ENCODE results near the gene IER5L. TPM values are rescaled to one million over a fixed set of nuclear protein-coding genes. Genes with fewer than 3 reads are reported as not detected.
"Not testable (repeated sequence)": the region's sequence is repeated elsewhere in the genome, so short reads cannot be mapped to it uniquely, and the experiment has no call there.

IER5L gene
- total RNA-seq, 1 experiment from 2014 or later = 11.2 TPM

DNA sequence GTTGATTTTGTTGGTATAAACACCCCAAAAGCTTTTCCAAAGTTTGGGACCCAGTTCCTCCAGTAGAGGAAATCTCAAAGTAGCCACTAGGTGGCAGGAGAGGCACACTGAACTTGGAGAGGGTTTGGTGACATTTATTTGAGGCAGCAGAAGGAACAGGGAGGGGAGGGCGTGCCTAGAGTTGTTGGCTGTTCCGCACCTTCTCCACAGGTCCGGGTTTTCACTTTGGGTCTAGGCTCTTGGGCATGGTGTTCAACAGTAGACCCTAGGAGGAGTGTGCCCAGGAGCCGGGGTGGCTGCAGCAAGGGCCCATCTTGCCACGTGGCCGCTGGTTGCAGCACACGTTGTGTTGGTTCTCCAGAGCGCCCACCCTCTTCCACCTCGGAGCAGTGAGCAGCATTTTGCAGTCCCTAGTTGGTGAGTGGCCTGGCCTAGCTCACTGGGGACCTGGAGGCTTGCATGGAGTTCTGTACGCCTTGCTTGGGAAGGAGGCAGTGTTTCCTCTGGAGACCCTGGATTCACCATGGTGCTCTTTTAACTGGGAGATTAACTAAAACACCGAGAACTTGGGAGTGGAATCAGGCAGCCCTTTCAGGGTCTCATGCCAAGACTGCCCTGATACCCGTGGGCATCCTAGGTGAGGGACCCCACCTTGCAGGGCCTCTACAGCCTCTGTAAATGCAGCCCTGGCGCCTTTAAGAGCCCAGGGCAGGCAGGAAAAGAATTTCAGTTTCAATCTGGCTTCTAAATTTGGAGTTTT lies 38.6 kb downstream of the IER5L start:
- DNase-seq (ENCODE audit: low read depth) = peak; percentile 82

DNA sequence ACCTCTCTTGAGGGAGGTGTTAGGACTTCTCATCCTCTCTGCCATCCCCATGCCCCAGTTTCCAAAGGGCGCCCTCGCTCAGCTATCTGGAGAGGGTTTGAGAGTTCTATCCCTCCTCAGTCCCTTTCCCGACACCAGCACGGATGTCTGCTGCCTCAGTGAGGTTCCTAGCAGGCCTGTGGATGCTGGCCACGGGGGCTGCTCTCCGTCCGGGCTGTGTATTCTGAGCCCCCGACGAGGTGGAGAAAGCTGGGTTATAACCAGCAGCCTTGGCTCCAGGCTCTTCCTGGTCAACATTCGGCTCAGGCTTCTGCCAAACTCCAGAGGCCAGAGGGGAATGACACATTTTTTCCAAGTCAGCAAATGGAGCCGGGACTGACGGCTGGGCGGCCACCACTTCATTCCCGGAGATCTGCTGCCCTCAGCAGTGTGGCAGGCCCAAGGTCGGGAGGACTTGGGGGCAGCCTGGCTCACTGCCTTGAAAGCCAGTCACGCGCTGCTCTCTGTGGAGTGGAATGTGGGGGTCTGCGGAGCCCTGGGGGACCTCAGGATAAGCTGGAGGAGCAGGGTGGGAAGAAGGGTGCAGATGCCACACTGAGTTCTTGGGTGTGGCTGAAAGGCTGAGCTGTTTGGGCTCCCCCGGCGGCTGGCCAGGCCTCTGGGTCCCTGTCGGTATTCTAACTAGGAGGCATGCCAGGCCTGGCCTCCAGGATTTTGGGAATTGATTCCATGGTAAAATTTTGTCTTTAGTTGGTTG lies 39.4 kb downstream of the IER5L start:
- DNase-seq (ENCODE audit: low read depth) = peak; percentile 81

DNA sequence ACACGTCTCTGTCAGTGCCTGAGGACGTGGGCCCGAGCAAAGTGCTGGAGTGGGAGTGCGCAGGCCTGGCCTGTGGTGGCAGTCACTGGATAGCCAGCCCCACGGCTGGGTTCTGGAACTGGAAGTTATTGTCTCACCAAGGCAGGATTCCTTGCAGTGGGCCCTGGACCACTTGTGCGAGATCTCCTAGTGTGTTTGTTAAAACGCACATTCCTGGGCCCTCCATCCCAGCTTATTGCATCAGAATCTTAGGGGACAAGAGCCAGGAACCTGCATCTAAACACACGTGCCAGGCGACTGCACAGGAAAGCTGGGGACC lies 40.0 kb downstream of the IER5L start:
- no peak for DNase-seq (ENCODE audit: low read depth)

DNA sequence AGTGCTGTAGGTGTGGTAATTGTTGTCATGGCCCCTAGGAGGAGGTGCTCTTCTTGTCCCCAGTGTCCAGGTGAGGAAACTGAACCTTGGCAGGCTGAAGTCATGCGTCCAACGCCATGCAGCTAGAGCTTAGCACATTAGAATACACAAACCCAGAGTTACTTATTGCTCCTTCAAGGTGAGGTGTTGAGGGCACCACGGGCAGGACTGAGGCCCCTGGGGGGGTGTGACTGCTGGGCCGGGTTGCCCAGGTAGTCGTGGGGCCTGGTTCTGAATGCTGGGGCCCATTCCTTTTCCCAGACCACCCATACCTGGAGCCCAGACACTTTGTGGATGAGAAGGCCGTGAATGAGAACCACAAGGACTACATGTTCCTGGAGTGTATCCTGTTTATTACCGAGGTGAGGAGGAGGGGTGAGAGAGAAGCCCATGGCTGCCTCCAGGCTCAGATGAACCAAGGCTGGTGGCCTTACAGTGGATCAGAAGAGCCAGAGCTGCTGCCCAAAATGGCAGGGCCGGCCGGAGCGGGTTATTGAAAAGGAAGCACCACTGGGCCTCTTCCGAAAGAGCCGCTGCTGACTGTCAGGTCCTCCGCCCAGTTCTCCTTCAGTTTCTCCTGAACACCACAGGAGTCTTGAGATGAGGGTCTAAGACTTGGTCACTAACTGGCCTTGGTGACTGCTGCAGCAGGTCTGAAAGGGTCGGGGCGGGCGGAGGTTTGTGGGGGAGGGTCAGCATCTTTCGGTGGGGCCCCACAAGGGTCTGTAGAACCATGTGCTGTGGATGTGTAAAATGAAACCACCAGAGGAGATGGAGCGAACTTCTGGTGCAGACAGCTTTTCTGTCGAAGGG lies 40.5 kb downstream of the IER5L start:
- no peak for DNase-seq (ENCODE audit: low read depth)

DNA sequence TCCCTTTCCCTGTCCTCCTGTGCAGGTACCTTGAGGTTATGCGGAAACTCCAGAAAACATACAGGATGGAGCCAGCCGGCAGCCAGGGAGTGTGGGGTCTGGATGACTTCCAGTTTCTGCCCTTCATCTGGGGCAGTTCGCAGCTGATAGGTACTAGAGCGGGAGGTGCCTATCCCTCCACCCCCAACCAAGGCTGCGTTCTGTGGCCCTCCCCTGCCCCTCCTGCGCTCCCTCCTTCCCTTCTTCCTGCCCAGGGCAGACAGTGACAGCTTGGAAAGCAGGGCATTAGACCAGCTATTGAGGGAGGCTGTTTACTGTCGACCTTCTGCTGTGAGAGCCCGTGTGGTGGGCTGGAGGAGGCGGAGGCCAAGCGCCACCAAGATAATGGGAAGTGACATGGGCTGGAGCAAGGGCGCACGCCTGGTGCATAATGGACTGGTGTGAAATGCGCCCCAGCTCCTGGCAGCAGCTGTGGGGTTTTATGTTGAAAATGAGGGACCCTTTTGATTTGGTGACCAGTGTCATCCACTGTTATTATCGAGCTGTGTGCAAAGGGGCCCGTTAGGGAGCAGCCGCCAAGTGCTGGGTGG lies 41.5 kb downstream of the IER5L start:
- no peak for DNase-seq (ENCODE audit: low read depth)

DNA sequence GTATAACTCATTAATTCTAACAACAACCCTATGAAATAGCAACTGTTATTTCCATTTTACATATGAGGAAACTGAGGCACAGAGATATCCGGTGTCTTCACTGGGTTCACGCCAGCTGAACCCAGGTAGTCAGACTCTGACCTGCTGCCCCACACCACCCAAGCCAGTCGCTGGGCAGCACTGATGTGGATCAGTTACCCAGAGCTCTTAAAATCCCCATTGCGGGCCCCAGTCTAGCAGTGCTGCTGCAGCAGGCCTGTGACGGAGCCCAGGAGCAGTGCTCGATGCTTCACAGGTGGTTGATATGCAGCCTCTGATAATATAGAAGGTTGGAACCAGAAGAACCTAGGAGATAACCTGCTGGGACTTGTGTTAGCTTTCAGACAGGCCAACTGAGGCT lies 42.6 kb downstream of the IER5L start:
- DNase-seq (ENCODE audit: low read depth) = no peak

DNA sequence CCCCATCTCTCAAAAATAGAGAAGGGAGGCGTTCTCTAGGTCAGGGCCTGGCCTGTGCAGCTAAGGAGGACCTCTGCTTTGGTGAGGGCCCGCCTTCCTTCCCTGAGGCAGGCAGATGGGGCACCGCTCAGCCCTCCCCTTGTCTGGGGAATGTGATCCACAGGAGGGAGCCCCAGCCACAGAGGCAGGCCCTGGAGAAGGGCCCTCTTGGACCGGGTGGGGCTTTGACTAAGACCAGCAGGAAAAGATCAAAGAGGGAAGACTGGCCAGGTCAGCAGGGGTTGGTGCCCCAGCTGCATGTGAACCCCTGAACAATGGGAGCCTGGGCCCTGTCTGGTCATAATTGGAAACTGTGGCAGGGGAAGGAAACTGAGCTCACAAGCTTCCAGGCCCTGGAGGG lies 45.0 kb downstream of the IER5L start:
- no peak for DNase-seq (ENCODE audit: low read depth)

DNA sequence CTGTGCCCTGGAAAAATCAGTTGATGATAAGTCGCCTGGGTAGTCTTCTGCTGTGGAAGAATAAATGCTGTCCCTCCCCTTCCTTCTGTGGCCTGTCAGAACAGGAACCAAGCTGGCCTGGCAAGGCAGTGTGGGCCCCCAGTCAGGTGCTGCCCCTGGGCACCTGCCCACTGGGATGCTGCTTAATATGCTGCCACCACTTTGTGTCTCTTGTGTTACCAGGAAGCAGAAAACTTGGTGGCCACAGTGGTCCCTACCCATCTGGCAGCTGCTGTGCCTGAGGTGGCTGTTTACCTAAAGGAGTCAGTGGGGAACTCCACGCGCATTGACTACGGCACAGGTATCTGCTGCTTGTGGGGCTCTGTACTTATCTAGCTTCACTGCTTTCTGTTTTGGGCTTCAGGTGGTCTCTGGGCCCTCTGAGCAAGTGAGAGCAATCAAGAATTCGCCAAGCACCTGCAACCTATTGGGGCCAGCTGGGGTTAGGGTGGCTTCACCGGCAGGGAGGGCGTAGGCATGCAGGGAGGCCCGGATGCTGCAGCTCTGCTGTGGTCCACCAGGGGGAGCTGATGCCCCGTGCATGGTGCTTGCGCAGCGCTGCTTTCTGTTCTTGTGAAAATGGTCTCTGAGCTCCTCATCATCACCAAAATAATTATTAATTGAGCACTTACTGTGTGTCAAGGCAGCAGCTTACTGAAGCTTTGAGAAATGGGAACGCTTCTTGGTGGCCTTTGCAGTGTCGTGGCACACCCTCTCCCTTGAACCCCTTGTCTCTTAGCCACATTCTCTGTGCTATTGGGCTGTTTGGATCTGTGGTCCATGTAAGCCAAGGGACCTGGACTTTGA lies 46.5 kb downstream of the IER5L start:
- DNase-seq (ENCODE audit: low read depth) = peak; percentile 50

DNA sequence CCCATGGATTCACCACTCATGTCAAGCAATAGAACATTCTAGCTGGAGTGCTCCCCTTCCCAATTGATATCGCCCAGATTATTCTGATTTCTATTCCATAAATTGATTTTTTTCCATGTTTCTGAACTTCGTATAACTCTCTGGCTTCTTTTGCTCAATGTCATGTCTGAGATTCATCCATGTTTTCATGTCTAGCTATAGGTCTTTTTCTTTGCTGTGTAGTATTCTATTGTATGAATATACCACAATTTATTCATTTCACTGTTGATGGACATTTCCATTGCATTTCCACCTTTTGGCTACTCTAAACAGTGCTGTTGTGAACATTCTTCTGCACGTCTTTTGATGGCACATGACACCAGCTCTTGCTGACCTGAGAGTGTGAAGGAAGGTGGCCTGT lies 47.3 kb downstream of the IER5L start:
- no peak for DNase-seq (ENCODE audit: low read depth)

DNA sequence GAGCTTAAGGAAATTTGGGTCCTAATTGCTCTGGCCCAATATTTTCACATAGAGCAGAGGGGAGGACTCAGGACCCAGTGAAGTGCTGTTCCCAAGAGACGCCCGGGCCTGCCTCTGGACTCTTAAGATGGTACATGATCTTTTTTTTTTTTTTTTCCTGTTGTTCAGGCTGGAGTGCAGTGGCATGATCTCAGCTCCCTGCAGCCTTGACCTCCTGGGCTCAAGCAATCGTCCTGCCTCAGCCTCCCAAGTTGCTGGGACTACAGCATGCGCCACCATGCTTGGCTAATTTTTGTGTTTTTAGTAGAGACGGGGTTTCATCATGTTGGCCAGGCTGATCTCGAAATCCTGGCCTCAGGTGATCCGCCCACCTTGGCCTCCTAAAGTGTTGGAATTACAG lies 47.8 kb downstream of the IER5L start:
- not testable (repeated sequence) for DNase-seq (ENCODE audit: low read depth)

DNA sequence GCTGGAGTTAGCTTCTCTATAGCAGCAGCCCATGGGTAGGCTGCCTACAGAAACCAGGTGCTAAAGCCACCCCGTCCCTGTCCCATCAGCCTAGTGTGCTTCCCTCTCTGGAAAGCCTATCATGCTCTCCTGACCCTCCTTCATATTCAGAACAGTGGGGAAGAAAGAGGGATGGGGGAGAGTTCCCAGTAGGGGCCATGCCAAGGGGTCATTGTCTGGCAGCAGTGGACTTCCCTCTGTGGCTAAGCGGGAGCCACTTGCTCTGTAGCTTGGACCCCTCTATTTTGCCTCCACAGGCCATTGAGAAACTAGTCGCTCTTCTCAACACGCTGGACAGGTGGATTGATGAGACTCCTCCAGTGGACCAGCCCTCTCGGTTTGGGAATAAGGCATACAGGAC lies 49.4 kb downstream of the IER5L start:
- no peak for DNase-seq (ENCODE audit: low read depth)

DNA sequence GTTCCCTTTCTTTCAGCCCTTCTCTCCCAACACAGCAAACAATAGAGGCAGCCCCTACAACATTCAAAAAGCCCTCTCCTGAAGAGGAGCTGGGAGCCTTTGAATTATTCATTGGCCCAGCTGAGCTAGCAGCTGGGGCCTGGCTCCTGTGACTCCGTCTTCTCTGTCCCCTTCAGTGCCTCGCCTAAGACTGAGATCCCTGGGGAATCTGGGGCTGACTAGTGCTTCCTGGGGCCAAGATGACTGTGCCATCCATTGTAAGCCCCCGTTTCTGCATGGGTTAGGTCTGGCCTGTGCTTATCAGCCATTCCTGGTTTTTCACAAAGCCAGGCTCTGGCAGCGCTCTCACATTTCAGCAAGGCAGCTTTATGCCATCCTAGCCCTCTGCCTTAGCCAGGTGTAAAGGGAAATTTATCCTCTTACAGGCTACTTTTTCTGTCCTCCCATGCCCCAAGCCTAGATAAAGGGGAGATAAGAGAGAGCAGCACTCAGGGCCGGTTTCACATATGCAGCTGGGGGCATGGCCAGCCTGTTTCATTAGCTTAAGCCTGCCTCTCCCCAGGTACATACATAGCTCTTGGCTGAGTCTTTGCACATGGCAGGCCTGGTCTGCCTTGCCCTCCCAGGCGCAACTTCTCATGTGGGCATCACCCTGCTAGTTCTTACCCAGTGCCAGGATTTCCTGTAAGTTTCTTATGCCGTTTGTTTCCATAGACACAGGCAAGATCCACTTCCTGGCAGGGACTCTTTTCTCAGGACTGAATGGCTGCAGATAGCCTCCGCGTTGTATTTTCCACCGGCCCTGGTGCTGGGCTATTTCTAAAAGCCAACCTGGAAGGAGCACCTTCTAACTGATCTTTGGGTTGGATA lies 51.1 kb downstream of the IER5L start:
- no peak for DNase-seq (ENCODE audit: low read depth)

Other genes with a start within 250 kb of the IER5L start
- gene DOLK, start 230.7 kb downstream of the IER5L start, total RNA-seq (2014; rRNA removed; shearing (Covaris generic)) = 16.1 and 16.2 TPM in 2 replicates
- 28.9 and 33.4 TPM in 2 replicates for gene NUP188, start 230.6 kb downstream of the IER5L start, total RNA-seq (2014; rRNA removed; shearing (Covaris generic))
- 25.2 and 28.2 TPM in 2 replicates for gene SH3GLB2, start 149.9 kb downstream of the IER5L start, total RNA-seq (2014; rRNA removed; shearing (Covaris generic))
- gene MIGA2, start 141.6 kb downstream of the IER5L start, total RNA-seq (2014; rRNA removed; shearing (Covaris generic)) = 13.7 and 15.6 TPM in 2 replicates
- 11.6 and 12.4 TPM in 2 replicates for gene DOLPP1, start 97.2 kb downstream of the IER5L start, total RNA-seq (2014; rRNA removed; shearing (Covaris generic))
- gene CRAT, start 67.5 kb downstream of the IER5L start, total RNA-seq (2014; rRNA removed; shearing (Covaris generic)) = 28.7 and 29.9 TPM in 2 replicates
- 75.8 and 86.1 TPM in 2 replicates for gene PTPA, start 66.8 kb downstream of the IER5L start, total RNA-seq (2014; rRNA removed; shearing (Covaris generic))

All from RPMI7951 (cell line).